Stomach (tissue), 9 donors: ENCODE measurements around the gene ZNF711. TPM values are rescaled to one million over a fixed set of nuclear protein-coding genes. Genes with fewer than 3 reads are reported as not detected.
"Not testable (repeated sequence)": the region's sequence is repeated elsewhere in the genome, so short reads cannot be mapped to it uniquely, and the experiment has no call there.

Experiments
- DNase-seq, 2 donors: peaks; one replicate each; pipeline versions ENCODE4 v3.0.0 to v3.0.0-alpha.2; 2013 to 2019
- H3K27ac ChIP-seq, 5 donors: fragments of 200-600 bp in 4 of 5; sonication (generic) in 4 of 5; one replicate each; pipeline ENCODE4 v1.5.1; 2013 to 2019; ENCODE audit warnings: mild to moderate bottlenecking in 1 of 5, moderate library complexity in 1 of 5
- H3K27me3 ChIP-seq, 3 donors: fragments of 200-600 bp; sonication (generic); one replicate each; pipeline ENCODE4 v1.5.1; 2017 to 2019; ENCODE audit warnings: mixed run types in 1 of 3
- H3K36me3 ChIP-seq, 4 donors: fragments of 200-600 bp; sonication (generic); 1 replicate in 3 of 4; 2 replicates in 1 of 4; pipeline ENCODE4 v1.5.1; 2016 to 2019
- H3K4me1 ChIP-seq, 4 donors: fragments of 200-600 bp; sonication (generic); one replicate each; pipeline ENCODE4 v1.5.1; 2016 to 2019
- H3K4me3 ChIP-seq, 4 donors: fragments of 200-600 bp; sonication (generic) in 3 of 4; one replicate each; pipeline ENCODE4 v1.5.1; 2016 to 2019; ENCODE audit warnings: mild to moderate bottlenecking in 1 of 4
- H3K9me3 ChIP-seq, 4 donors: fragments of 200-600 bp; sonication (generic); one replicate each; pipeline ENCODE4 v1.5.1; 2016 to 2019
- POLR2A ChIP-seq, 4 donors: fragments of 450-650 bp; IDR thresholded peaks; one replicate each; pipeline ENCODE4 v1.6.1; 2016; ENCODE audit warnings: antibody characterized with exemption in 4 of 4, control low read depth in 2 of 4, mild to moderate bottlenecking in 1 of 4, moderate library complexity in 1 of 4
- POLR2AphosphoS5 ChIP-seq, 3 donors: sonication (generic); formaldehyde crosslinking; IDR thresholded peaks; one replicate each; pipeline ENCODE4 v1.6.1; 2016; ENCODE audit warnings: antibody characterized with exemption in 3 of 3
- WGBS, 5 donors: extraction: QIAGEN DNeasy Blood & Tissue Kit in 3 of 5; methylation state at CpG; one replicate each; pipeline versions ENCODE4 v1.1.5 to v1.1.7; 2013 to 2018; 5-methylcytosine and 5-hydroxymethylcytosine counted together
- intact Hi-C: fragments of 100-400 bp; cut with DNase I; formaldehyde crosslinking; loops from one replicate; pipeline ENCODE4 v1.15.1; 2023; ENCODE audit warnings: low total_unique reads
- polyA plus RNA-seq, 3 donors: library from polyadenylated mRNA; stranded (reverse); fragments of 200-250 nt; gene quantifications; one replicate each; pipeline ENCODE4 v1.2.3, GENCODE V29; 2013
- total RNA-seq, 5 donors: library from RNA; depleted of rRNA; stranded (reverse); fragments of >200 nt; gene quantifications; one replicate each; pipeline versions ENCODE4 v1.1.0 to v1.2.3, GENCODE V29; 2014 to 2016
- donor health status: healthy with polysubstance abuse.
- donor health status: Bipolar disorder and iron deficiency.
- donor health status: healthy.

ZNF711 gene
- total and polyA plus RNA-seq, 8 donors: under 0.01 to 26.6 (median 2.0) TPM

- intact Hi-C loops: no loop called here
- Histone ChIP-seq H3K27me3 (no peaks in the 10 kb centered on the region), H3K4me3 (no peak overlapping the region), H3K27ac (no peak overlapping the region), H3K4me1 (no peaks in the 10 kb centered on the region), H3K36me3 (peaks cover 0 to 5% (median 0%) of the 10 kb centered on the region in 4 donors), H3K9me3 (no peaks in the 10 kb centered on the region)
- 63 to 96% (median 92%) methylated on average over 1 to 2 of the region's 2 CpGs for WGBS, 5 donors
- DNase-seq: no peak
- TF ChIP-seq POLR2AphosphoS5 (IDR thresholded peaks at IDR 0.05) (no peak), POLR2A (IDR thresholded peaks at IDR 0.05) (no peak)
Measured at GRCh38 chrX:85309717-85310116, 65.9 kb downstream of the ZNF711 start.

GRCh38 chrX:85311348-85311747 lies 67.6 kb downstream of the ZNF711 start:
- WGBS, 5 donors: 88 to 97% (median 94%) methylated on average over 2 of the region's 2 CpGs
- H3K4me3 ChIP-seq, H3K9me3 ChIP-seq, H3K4me1 ChIP-seq, H3K36me3 ChIP-seq, H3K27ac ChIP-seq, intact Hi-C loops, DNase-seq, H3K27me3 ChIP-seq: not testable (repeated sequence)

Other genes starting within 250 kb of the ZNF711 start
- gene APOOL, start 240.1 kb upstream of the ZNF711 start, total RNA-seq: 10 to 100 TPM in 2 of 5 donors, 1 to 10 TPM in 3; 2.3 to 26.3 (median 8.7) TPM
- 1 to 10 TPM; 2.6 to 5.2 (median 3.1) TPM for gene APOOL, start 240.1 kb upstream of the ZNF711 start, polyA plus RNA-seq
- not detected for gene SATL1, start 212 bp upstream of the ZNF711 start, total RNA-seq
- gene SATL1, start 212 bp upstream of the ZNF711 start, polyA plus RNA-seq: not detected
- 10 to 100 TPM in 4 of 5 donors, 1 to 10 TPM in 1; 6.7 to 47.5 (median 34.2) TPM for gene POF1B, start 135.7 kb downstream of the ZNF711 start, total RNA-seq
- gene POF1B, start 135.7 kb downstream of the ZNF711 start, polyA plus RNA-seq: 10 to 100 TPM in 1 of 3 donors, 1 to 10 TPM in 2; 4.8 to 20.6 (median 5.6) TPM